MM.1S (cell line): ENCODE data around the gene LOXHD1.

Source experiments
- DNase-seq: peaks from one replicate; pipeline ENCODE4 v3.0.0-alpha.2; 2015
- H2AFZ ChIP-seq: fragments of 300-600 bp; sonication (generic); 2 replicates; pipeline ENCODE4 v1.6.0; 2016; ENCODE audit warnings: antibody characterized with exemption, low read length
- H3F3A ChIP-seq: fragments of 300-600 bp; sonication (generic); 2 replicates; pipeline ENCODE4 v1.6.1; 2016; ENCODE audit warnings: mild to moderate bottlenecking, antibody characterized with exemption, low read length, moderate library complexity, mixed read lengths; ENCODE audit not compliant: insufficient read depth
- H3K27ac ChIP-seq: fragments of 300-600 bp; sonication (generic); 2 replicates; pipeline ENCODE4 v1.5.1; 2016; ENCODE audit warnings: mild to moderate bottlenecking, low read length
- H3K27me3 ChIP-seq: fragments of 300-600 bp; sonication (generic); replicated peaks from 2 replicates; pipeline ENCODE4 v1.6.0; 2016; ENCODE audit warnings: low read length; ENCODE audit not compliant: insufficient read depth
- H3K36me3 ChIP-seq: fragments of 300-600 bp; sonication (generic); replicated peaks from 2 replicates; pipeline ENCODE4 v1.6.1; 2016; ENCODE audit warnings: mild to moderate bottlenecking, low read length, mixed read lengths; ENCODE audit not compliant: insufficient read depth
- H3K4me1 ChIP-seq: fragments of 300-600 bp; sonication (generic); 2 replicates; pipeline ENCODE4 v1.6.1; 2016; ENCODE audit warnings: low read length, mixed read lengths
- H3K4me2 ChIP-seq: fragments of 300-600 bp; sonication (generic); 2 replicates; pipeline ENCODE4 v1.6.0; 2016; ENCODE audit warnings: low read depth, low read length
- H3K4me3 ChIP-seq: fragments of 300-600 bp; sonication (generic); 2 replicates; pipeline ENCODE4 v1.5.1; 2016; ENCODE audit warnings: low read length, mixed read lengths
- H3K79me2 ChIP-seq: fragments of 300-600 bp; sonication (generic); 2 replicates; pipeline ENCODE4 v1.6.1; 2016; ENCODE audit warnings: mixed run types, low read length, mixed read lengths
- H3K9ac ChIP-seq: fragments of 300-600 bp; sonication (generic); 2 replicates; pipeline ENCODE4 v1.6.1; 2016; ENCODE audit warnings: low read length, mixed read lengths
- H3K9me2 ChIP-seq: fragments of 300-600 bp; sonication (generic); replicated peaks from 2 replicates; pipeline ENCODE4 v1.6.1; 2016; ENCODE audit warnings: mild to moderate bottlenecking, low read length, mixed read lengths; ENCODE audit not compliant: insufficient read depth
- H3K9me3 ChIP-seq: fragments of 300-600 bp; sonication (generic); replicated peaks from 2 replicates; pipeline ENCODE4 v1.6.1; 2016; ENCODE audit warnings: mild to moderate bottlenecking, low read length, mixed read lengths; ENCODE audit not compliant: insufficient read depth
- H4K20me1 ChIP-seq: fragments of 300-600 bp; sonication (generic); 2 replicates; pipeline ENCODE4 v1.6.1; 2016; ENCODE audit warnings: mild to moderate bottlenecking, low read length, moderate library complexity, mixed read lengths; ENCODE audit not compliant: insufficient read depth
- EZH2 ChIP-seq: fragments of 300-600 bp; sonication (generic); optimal IDR thresholded peaks from 2 replicates; pipeline ENCODE3; 2017; ENCODE audit warnings: low read depth, mild to moderate bottlenecking, antibody characterized with exemption, low read length, mixed read lengths
- EZH2phosphoT487 ChIP-seq: fragments of 300-600 bp; sonication (generic); IDR thresholded peaks from 2 replicates; pipeline ENCODE4 v1.6.1; 2018; ENCODE audit warnings: antibody characterized with exemption, low read length
- TF ChIP-seq, protein P1 (sequence below): fragments of 300-600 bp; sonication (generic); IDR thresholded peaks from 2 replicates; pipeline ENCODE4 v1.5.1; 2016; ENCODE audit warnings: antibody characterized with exemption, low read length, mixed read lengths

Gene LOXHD1

GRCh38 chr18:46542545-46542944, 114.5 kb downstream of the LOXHD1 start:
- TF ChIP-seq, protein P1, sequence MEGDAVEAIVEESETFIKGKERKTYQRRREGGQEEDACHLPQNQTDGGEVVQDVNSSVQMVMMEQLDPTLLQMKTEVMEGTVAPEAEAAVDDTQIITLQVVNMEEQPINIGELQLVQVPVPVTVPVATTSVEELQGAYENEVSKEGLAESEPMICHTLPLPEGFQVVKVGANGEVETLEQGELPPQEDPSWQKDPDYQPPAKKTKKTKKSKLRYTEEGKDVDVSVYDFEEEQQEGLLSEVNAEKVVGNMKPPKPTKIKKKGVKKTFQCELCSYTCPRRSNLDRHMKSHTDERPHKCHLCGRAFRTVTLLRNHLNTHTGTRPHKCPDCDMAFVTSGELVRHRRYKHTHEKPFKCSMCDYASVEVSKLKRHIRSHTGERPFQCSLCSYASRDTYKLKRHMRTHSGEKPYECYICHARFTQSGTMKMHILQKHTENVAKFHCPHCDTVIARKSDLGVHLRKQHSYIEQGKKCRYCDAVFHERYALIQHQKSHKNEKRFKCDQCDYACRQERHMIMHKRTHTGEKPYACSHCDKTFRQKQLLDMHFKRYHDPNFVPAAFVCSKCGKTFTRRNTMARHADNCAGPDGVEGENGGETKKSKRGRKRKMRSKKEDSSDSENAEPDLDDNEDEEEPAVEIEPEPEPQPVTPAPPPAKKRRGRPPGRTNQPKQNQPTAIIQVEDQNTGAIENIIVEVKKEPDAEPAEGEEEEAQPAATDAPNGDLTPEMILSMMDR: no peak
- no peak for TF ChIP-seq EZH2
- DNase-seq: no peak
- Histone ChIP-seq H3K9me3 (no peaks in the 10 kb centered on the region), H3K79me2 (no peaks in the 10 kb centered on the region), H3K9me2 (no peaks in the 10 kb centered on the region), H3K4me2 (no peak overlapping the region), H3K9ac (no peak overlapping the region), H2AFZ (no peak overlapping the region), H3K27ac (no peak overlapping the region), H3K36me3 (no peaks in the 10 kb centered on the region), H4K20me1 (no peaks in the 10 kb centered on the region), H3K4me3 (no peak overlapping the region), H3F3A (no peaks in the 10 kb centered on the region), H3K27me3 (no peaks in the 10 kb centered on the region), H3K4me1 (no peaks in the 10 kb centered on the region)

GRCh38 chr18:46541626-46542189, 115.3 kb downstream of the LOXHD1 start:
- TF ChIP-seq EZH2phosphoT487 (no peak), EZH2 (no peak)
- TF ChIP-seq, protein P1: no peak
- Histone ChIP-seq H3K9ac (no peak overlapping the region), H3K4me1 (no peaks in the 10 kb centered on the region), H3K79me2 (no peaks in the 10 kb centered on the region), H3F3A (no peaks in the 10 kb centered on the region), H3K9me3 (no peaks in the 10 kb centered on the region), H3K4me3 (no peak overlapping the region), H3K36me3 (no peaks in the 10 kb centered on the region), H3K9me2 (no peaks in the 10 kb centered on the region), H3K27ac (no peak overlapping the region), H2AFZ (no peak overlapping the region), H4K20me1 (no peaks in the 10 kb centered on the region), H3K27me3 (no peaks in the 10 kb centered on the region), H3K4me2 (no peak overlapping the region)
- no peak for DNase-seq

- DNase-seq: no peak
- Histone ChIP-seq H2AFZ (no peak overlapping the region), H3K9me2 (no peaks in the 10 kb centered on the region), H3K4me2 (no peak overlapping the region), H3K4me1 (no peaks in the 10 kb centered on the region), H3K4me3 (no peak overlapping the region), H4K20me1 (no peaks in the 10 kb centered on the region), H3K27ac (no peak overlapping the region), H3F3A (no peaks in the 10 kb centered on the region), H3K27me3 (no peaks in the 10 kb centered on the region), H3K79me2 (no peaks in the 10 kb centered on the region), H3K36me3 (no peaks in the 10 kb centered on the region), H3K9me3 (no peaks in the 10 kb centered on the region), H3K9ac (no peak overlapping the region)
- no peak for TF ChIP-seq EZH2phosphoT487
Observed at GRCh38 chr18:46538376-46538775, 118.6 kb downstream of the LOXHD1 start.

DNA sequence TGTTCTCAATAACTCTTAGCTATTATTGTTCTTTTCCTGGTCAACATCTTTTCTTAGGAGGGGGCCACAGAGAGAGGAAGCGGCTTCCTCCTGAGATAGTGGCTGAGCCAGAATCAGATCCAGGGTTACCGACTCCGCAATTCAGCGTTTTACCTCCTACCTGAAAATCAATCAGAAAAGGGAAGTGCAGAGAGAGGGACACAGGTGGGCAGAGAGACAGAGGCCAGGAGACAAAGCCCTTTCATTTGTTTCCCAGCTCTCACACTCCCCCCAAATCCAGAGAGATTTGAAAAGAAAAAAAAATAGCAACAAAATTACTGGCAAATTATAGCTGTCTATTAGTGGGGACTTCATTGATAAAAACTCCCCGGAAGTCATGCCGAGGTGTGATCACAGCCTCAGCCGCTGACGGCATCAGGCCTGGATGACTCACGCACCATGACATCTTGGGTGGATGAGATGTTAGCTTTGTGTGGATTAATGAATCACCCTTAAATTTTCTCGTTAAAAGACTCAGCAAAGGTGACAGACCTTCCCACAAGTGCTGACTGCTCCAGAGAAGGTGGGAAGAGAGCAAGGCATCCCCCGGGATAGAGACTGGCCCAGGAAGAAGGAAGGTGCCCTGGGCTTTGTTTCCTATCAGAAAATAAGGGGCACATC, 120.7 kb downstream of the LOXHD1 start:
- Histone ChIP-seq H3K9ac (no peak overlapping the region), H3K4me3 (no peak overlapping the region), H3K4me2 (no peak overlapping the region), H3K9me2 (no peaks in the 10 kb centered on the region), H3F3A (no peaks in the 10 kb centered on the region), H3K4me1 (no peaks in the 10 kb centered on the region), H3K27ac (no peak overlapping the region), H3K79me2 (no peaks in the 10 kb centered on the region), H3K9me3 (no peaks in the 10 kb centered on the region), H3K27me3 (no peaks in the 10 kb centered on the region), H4K20me1 (no peaks in the 10 kb centered on the region), H3K36me3 (no peaks in the 10 kb centered on the region), H2AFZ (no peak overlapping the region)
- DNase-seq: no peak
- TF ChIP-seq EZH2phosphoT487 (no peak), EZH2 (no peak)
- TF ChIP-seq, protein P1: no peak
